ENCODE measurements around the gene TMPRSS11D.

Gene TMPRSS11D

GRCh38 chr4:67883902-67884301 lies at the start of gene TMPRSS11D:
TMPRSS11D (minus strand) TSS chr4:67884002; CDS start chr4:67883933, 69 bp downstream.
- no peaks in the 10 kb centered on the region for H3K4me1 ChIP-seq
- no peak for DNase-seq
- H3K27me3 ChIP-seq, result no peaks in the 10 kb centered on the region
- no peak within 1 kb of the TSS for H3K27ac ChIP-seq
- H3K9me3 ChIP-seq, result no peaks in the 10 kb centered on the region
- no peak for TF ChIP-seq CTCF (IDR thresholded peaks at IDR 0.05)
- intact Hi-C loops (cut with DNase I; ENCODE audit: low total_unique reads), result no loop called here
- H3K4me3 ChIP-seq, result no peak within 1 kb of the TSS
- H3K36me3 ChIP-seq, result no peaks in the 10 kb centered on the region

- Histone ChIP-seq H3K27me3 (no peaks in the 10 kb centered on the region), H3K4me1 (no peaks in the 10 kb centered on the region), H3K4me3 (no peak overlapping the region), H3K36me3 (no peaks in the 10 kb centered on the region), H3K9me3 (no peaks in the 10 kb centered on the region), H3K27ac (no peak overlapping the region)
- intact Hi-C loops (cut with DNase I; ENCODE audit: low total_unique reads), result no loop called here
- no peak for TF ChIP-seq CTCF (IDR thresholded peaks at IDR 0.05)
- DNase-seq, result no peak
Observed at GRCh38 chr4:67933038-67933437, 49.2 kb upstream of the TMPRSS11D start.

- no peak overlapping the region for H3K27ac ChIP-seq
- no peaks in the 10 kb centered on the region for H3K36me3 ChIP-seq
- no peak for TF ChIP-seq CTCF (IDR thresholded peaks at IDR 0.05)
- intact Hi-C loops (cut with DNase I; ENCODE audit: low total_unique reads), result no loop called here
- H3K4me1 ChIP-seq, result no peaks in the 10 kb centered on the region
- no peaks in the 10 kb centered on the region for H3K27me3 ChIP-seq
- no peak overlapping the region for H3K4me3 ChIP-seq
- H3K9me3 ChIP-seq, result no peaks in the 10 kb centered on the region
- DNase-seq, result no peak
Observed at GRCh38 chr4:67931256-67931655, 47.5 kb upstream of the TMPRSS11D start.

- Histone ChIP-seq H3K27me3 (no peaks in the 10 kb centered on the region), H3K36me3 (no peaks in the 10 kb centered on the region), H3K4me3 (no peak overlapping the region), H3K9me3 (no peaks in the 10 kb centered on the region), H3K4me1 (no peaks in the 10 kb centered on the region), H3K27ac (no peak overlapping the region)
- TF ChIP-seq CTCF (IDR thresholded peaks at IDR 0.05), result no peak
- intact Hi-C loops (cut with DNase I; ENCODE audit: low total_unique reads), result no loop called here
- no peak for DNase-seq
Observed at GRCh38 chr4:67929426-67929825, 45.6 kb upstream of the TMPRSS11D start.

GRCh38 chr4:67928546-67928945 lies 44.7 kb upstream of the TMPRSS11D start:
- H3K4me1 ChIP-seq, result no peaks in the 10 kb centered on the region
- H3K27ac ChIP-seq, result no peak overlapping the region
- no peaks in the 10 kb centered on the region for H3K9me3 ChIP-seq
- TF ChIP-seq CTCF (IDR thresholded peaks at IDR 0.05), result no peak
- no peak for DNase-seq
- H3K27me3 ChIP-seq, result no peaks in the 10 kb centered on the region
- H3K36me3 ChIP-seq, result no peaks in the 10 kb centered on the region
- H3K4me3 ChIP-seq, result no peak overlapping the region
- intact Hi-C loops (cut with DNase I; ENCODE audit: low total_unique reads), result no loop called here

GRCh38 chr4:67927251-67927650 lies 43.4 kb upstream of the TMPRSS11D start:
- intact Hi-C loops (cut with DNase I; ENCODE audit: low total_unique reads), result no loop called here

More at GRCh38 chr4:67927251-67927650, 43.4 kb upstream of the TMPRSS11D start:
- no peak for TF ChIP-seq CTCF (IDR thresholded peaks at IDR 0.05)
- DNase-seq, result no peak
- Histone ChIP-seq H3K9me3 (no peaks in the 10 kb centered on the region), H3K4me1 (no peaks in the 10 kb centered on the region), H3K27me3 (no peaks in the 10 kb centered on the region), H3K27ac (no peak overlapping the region), H3K4me3 (no peak overlapping the region), H3K36me3 (no peaks in the 10 kb centered on the region)
